Measurements from ENCODE around the gene C1D. TPM values are rescaled to one million over a fixed set of nuclear protein-coding genes. Genes with fewer than 3 reads are reported as not detected.

C1D gene
- total and polyA plus RNA-seq, 8 donors: 3.3 to 16.7 (median 6.3) TPM

DNA sequence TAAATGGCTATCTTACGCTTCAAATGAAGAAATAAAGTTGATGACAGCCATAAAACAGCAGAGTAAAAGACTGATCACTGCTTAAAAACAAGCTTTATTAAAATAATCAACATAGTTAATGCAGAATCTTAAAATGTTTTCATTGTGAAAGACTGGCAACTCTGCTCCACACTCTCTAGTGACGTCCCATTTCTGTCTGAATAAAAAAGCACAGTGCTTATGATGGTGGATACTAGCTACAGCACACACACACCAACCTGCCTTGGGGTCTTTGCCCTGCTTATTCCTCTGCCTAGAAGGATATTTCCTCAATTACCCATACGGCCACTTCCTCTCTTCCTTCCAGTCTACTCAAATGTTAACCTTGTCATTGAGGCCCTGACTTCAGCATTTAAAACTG, 19.1 kb downstream of the C1D start:
- no peak overlapping the region for H3K4me3 ChIP-seq
- no peaks in the 10 kb centered on the region for H3K36me3 ChIP-seq
- no peaks in the 10 kb centered on the region for H3K9me3 ChIP-seq
- DNase-seq (no peak), ATAC-seq (no peak), FAIRE-seq (no peak)
- WGBS, 2 donors: 82 to 90% methylated on average over 3 of the region's 3 CpGs
- peaks cover 0 to 13% (median 0%) of the 10 kb centered on the region in 3 donors for H3K4me1 ChIP-seq
- H3K27ac ChIP-seq: no peak overlapping the region
- no peaks in the 10 kb centered on the region for H3K27me3 ChIP-seq
- intact Hi-C loops (cut with DNase I): no loop called here
- TF ChIP-seq, protein P1, sequence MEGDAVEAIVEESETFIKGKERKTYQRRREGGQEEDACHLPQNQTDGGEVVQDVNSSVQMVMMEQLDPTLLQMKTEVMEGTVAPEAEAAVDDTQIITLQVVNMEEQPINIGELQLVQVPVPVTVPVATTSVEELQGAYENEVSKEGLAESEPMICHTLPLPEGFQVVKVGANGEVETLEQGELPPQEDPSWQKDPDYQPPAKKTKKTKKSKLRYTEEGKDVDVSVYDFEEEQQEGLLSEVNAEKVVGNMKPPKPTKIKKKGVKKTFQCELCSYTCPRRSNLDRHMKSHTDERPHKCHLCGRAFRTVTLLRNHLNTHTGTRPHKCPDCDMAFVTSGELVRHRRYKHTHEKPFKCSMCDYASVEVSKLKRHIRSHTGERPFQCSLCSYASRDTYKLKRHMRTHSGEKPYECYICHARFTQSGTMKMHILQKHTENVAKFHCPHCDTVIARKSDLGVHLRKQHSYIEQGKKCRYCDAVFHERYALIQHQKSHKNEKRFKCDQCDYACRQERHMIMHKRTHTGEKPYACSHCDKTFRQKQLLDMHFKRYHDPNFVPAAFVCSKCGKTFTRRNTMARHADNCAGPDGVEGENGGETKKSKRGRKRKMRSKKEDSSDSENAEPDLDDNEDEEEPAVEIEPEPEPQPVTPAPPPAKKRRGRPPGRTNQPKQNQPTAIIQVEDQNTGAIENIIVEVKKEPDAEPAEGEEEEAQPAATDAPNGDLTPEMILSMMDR (IDR thresholded peaks at IDR 0.05): no peak

GRCh38 chr2:68043032-68043431, 19.8 kb downstream of the C1D start:
- Histone ChIP-seq H3K4me3 (no peak overlapping the region), H3K27ac (no peak overlapping the region), H3K4me1 (peaks cover 0 to 13% (median 0%) of the 10 kb centered on the region in 3 donors), H3K27me3 (no peaks in the 10 kb centered on the region), H3K36me3 (no peaks in the 10 kb centered on the region), H3K9me3 (no peaks in the 10 kb centered on the region)
- no peak for DNase-seq
- TF ChIP-seq, protein P1 (IDR thresholded peaks at IDR 0.05): no peak
- intact Hi-C loops (cut with DNase I): no loop called here
- ATAC-seq: no peak
- WGBS, 2 donors: 88 to 95% methylated on average over 5 of the region's 5 CpGs
- no peak for FAIRE-seq

GRCh38 chr2:68041704-68042245, 21.0 kb downstream of the C1D start:
- Histone ChIP-seq H3K9me3 (no peaks in the 10 kb centered on the region), H3K27ac (no peak overlapping the region), H3K4me1 (peaks cover 0 to 13% (median 0%) of the 10 kb centered on the region in 3 donors), H3K27me3 (no peaks in the 10 kb centered on the region), H3K4me3 (no peak overlapping the region), H3K36me3 (no peaks in the 10 kb centered on the region)
- FAIRE-seq (no peak), ATAC-seq (no peak), DNase-seq (no peak)
- intact Hi-C loops (cut with DNase I): no loop called here
- TF ChIP-seq, protein P1 (IDR thresholded peaks at IDR 0.05): no peak

- WGBS, 2 donors: 62 to 79% methylated on average over 3 of the region's 3 CpGs
- no peak for DNase-seq
- Histone ChIP-seq H3K9me3 (no peaks in the 10 kb centered on the region), H3K4me1 (peaks cover 0 to 13% (median 0%) of the 10 kb centered on the region in 3 donors), H3K36me3 (no peaks in the 10 kb centered on the region), H3K27me3 (no peaks in the 10 kb centered on the region), H3K4me3 (no peak overlapping the region), H3K27ac (no peak overlapping the region)
- TF ChIP-seq, protein P1 (IDR thresholded peaks at IDR 0.05): no peak
- intact Hi-C loops (cut with DNase I): no loop called here
- no peak for ATAC-seq
- FAIRE-seq: no peak
Observed at GRCh38 chr2:68040078-68040477, 22.7 kb downstream of the C1D start.

DNA sequence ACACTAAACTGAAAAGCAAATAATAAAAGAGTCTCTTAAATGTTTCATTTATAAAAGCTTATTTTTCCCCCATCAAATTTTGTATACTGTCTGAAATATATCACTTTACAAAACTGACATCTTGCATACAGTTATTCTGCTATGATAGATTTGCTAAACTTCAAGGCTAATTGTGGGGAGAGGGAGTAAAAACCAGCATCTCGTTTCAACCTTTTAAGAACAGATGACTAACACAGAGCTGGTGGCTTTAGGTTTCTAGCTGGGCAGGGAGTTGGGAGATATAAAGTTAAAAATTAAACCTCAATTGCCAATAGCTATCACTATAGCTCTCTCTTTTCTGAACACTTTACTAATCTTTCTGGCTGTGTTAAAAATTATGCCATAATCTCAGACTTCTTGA, 23.5 kb downstream of the C1D start:
- peak in 2 of 4 donors; percentile 31 to 60 for ATAC-seq
- Histone ChIP-seq H3K4me1 (peaks cover 0 to 13% (median 0%) of the 10 kb centered on the region in 3 donors), H3K27me3 (no peaks in the 10 kb centered on the region), H3K27ac (no peak overlapping the region), H3K9me3 (no peaks in the 10 kb centered on the region), H3K4me3 (no peak overlapping the region), H3K36me3 (no peaks in the 10 kb centered on the region)
- DNase-seq: no peak
- TF ChIP-seq, protein P1 (IDR thresholded peaks at IDR 0.05): no peak
- FAIRE-seq: no peak
- intact Hi-C loops (cut with DNase I): no loop called here
- 11 to 13% methylated on average over 1 of the region's 1 CpG for WGBS, 2 donors
